GM23248 (cell line): Measurements from ENCODE around the gene C19orf25. TPM values are rescaled to one million over a fixed set of nuclear protein-coding genes. Genes with fewer than 3 reads are reported as not detected.

Source experiments
- DNase-seq: peaks from one replicate; pipeline ENCODE4 v3.0.0-alpha.2; 2015
- H2AFZ ChIP-seq: fragments of 200-600 bp; sonication (generic); 2 replicates; pipeline ENCODE4 v1.6.1; 2016; ENCODE audit warnings: antibody characterized with exemption
- H3F3A ChIP-seq: fragments of 200-600 bp; sonication (generic); 2 replicates; pipeline ENCODE4 v1.6.1; 2016; ENCODE audit warnings: mild to moderate bottlenecking, antibody characterized with exemption, mixed run types; ENCODE audit not compliant: insufficient read depth
- H3K27ac ChIP-seq: fragments of 200-600 bp; sonication (generic); 2 replicates; pipeline ENCODE4 v1.5.1; 2016; ENCODE audit warnings: mild to moderate bottlenecking
- H3K27me3 ChIP-seq: fragments of 200-600 bp; sonication (generic); replicated peaks from 2 replicates; pipeline ENCODE4 v1.6.1; 2016; ENCODE audit warnings: mild to moderate bottlenecking; ENCODE audit not compliant: insufficient read depth
- H3K36me3 ChIP-seq: fragments of 200-600 bp; sonication (generic); 2 replicates; pipeline ENCODE4 v1.6.1; 2016; ENCODE audit warnings: low read depth, mild to moderate bottlenecking
- H3K4me1 ChIP-seq: fragments of 200-600 bp; sonication (generic); 2 replicates; pipeline ENCODE4 v1.6.1; 2016; ENCODE audit warnings: mild to moderate bottlenecking; ENCODE audit not compliant: insufficient read depth
- H3K4me2 ChIP-seq: fragments of 200-600 bp; sonication (generic); one replicate; pipeline ENCODE4 v1.6.1; 2016; ENCODE audit warnings: mild to moderate bottlenecking; ENCODE audit not compliant: unreplicated experiment
- H3K4me3 ChIP-seq: fragments of 200-600 bp; sonication (generic); 2 replicates; pipeline ENCODE4 v1.5.1; 2016; ENCODE audit warnings: mild to moderate bottlenecking
- H3K79me2 ChIP-seq: fragments of 200-600 bp; sonication (generic); 2 replicates; pipeline ENCODE4 v1.6.1; 2016; ENCODE audit warnings: mild to moderate bottlenecking; ENCODE audit not compliant: insufficient read depth
- H3K9ac ChIP-seq: fragments of 200-600 bp; sonication (generic); 2 replicates; pipeline ENCODE4 v1.6.1; 2016; ENCODE audit warnings: mild to moderate bottlenecking
- H3K9me2 ChIP-seq: fragments of 200-600 bp; sonication (generic); 2 replicates; pipeline ENCODE4 v1.6.1; 2016; ENCODE audit warnings: mixed run types, mild to moderate bottlenecking, moderate library complexity; ENCODE audit not compliant: insufficient read depth
- H3K9me3 ChIP-seq: fragments of 200-600 bp; sonication (generic); one replicate; pipeline ENCODE4 v1.6.1; 2017; ENCODE audit warnings: low read depth
- H4K20me1 ChIP-seq: fragments of 200-600 bp; sonication (generic); 2 replicates; pipeline ENCODE4 v1.6.0; 2016; ENCODE audit not compliant: insufficient read depth
- EZH2 ChIP-seq: fragments of 200-600 bp; sonication (generic); IDR thresholded peaks from 2 replicates; pipeline ENCODE4 v1.6.1; 2018; ENCODE audit warnings: antibody characterized with exemption, mild to moderate bottlenecking; ENCODE audit not compliant: insufficient read depth, poor library complexity, severe bottlenecking
- EZH2phosphoT487 ChIP-seq: fragments of 200-600 bp; sonication (generic); IDR thresholded peaks from 2 replicates; pipeline ENCODE4 v1.6.1; 2018; ENCODE audit warnings: antibody characterized with exemption, moderate library complexity, mild to moderate bottlenecking, low read depth; ENCODE audit not compliant: insufficient read depth
- WGBS, 2 experiments: methylation state at CpG; one replicate each; pipeline ENCODE4 v1.1.6; 2015 to 2017; ENCODE audit warnings: low lambda C conversion rate in 2 of 2, low coverage in 1 of 2; ENCODE audit errors: missing lambda C conversion rate in 2 of 2; 5-methylcytosine and 5-hydroxymethylcytosine counted together
- in situ Hi-C: fragments of 300-500 bp; cut with MboI; formaldehyde crosslinking; loops from 2 replicates; pipeline ENCODE4 v1.15.0; 2020
- polyA plus RNA-seq: library from polyadenylated mRNA; unstranded; fragments of >200 nt; fragmentation: Nextera tagmentation; extraction: Ambion mirVana; gene quantifications from 2 replicates; pipeline ENCODE4 v1.2.1, GENCODE V29; 2016
- total RNA-seq: library from RNA; depleted of rRNA; stranded (reverse); fragments of >200 nt; shearing (Covaris generic); gene quantifications from 2 replicates; pipeline ENCODE4 v1.2.3, GENCODE V29; 2014

Gene C19orf25
- total and polyA plus RNA-seq, 2 experiments from 2014 or later = 34.7 to 35.9 TPM

DNA sequence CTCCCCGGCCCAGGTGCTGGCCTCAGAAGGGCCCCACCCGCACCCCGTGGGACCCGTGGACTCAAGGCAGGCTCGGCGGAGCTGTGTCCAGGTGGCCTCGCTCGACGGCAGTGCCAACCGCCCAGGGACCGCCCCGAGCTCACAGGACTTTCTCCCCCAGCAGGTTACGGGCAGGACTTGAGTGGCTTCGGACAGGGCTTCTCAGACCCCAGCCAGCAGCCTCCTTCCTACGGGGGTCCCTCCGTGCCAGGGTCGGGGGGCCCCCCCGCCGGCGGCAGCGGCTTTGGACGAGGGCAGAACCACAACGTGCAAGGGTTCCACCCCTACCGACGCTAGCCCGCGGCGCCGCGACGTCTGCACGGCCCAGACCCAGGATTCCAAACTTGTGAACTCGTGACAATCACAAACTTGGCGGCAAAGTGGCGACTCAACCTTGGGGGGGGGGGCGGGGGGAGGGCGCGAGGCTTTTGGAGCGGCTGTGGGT, 44.4 kb downstream of the C19orf25 start:
- peaks cover 39% of the 10 kb centered on the region for H3K79me2 ChIP-seq
- H3F3A ChIP-seq = peaks cover 19% of the 10 kb centered on the region
- peaks cover 10% of the 10 kb centered on the region for H3K36me3 ChIP-seq
- no peak overlapping the region for H3K27ac ChIP-seq
- 0 out of 2 replicates have a peak, but pooled peaks cover 2% of the 10 kb centered on the region for H3K4me1 ChIP-seq
- H2AFZ ChIP-seq = no peak overlapping the region
- H3K9me3 ChIP-seq = no peaks in the 10 kb centered on the region
- H3K4me3 ChIP-seq = no peak overlapping the region
- no peaks in the 10 kb centered on the region; the same call in 1 of the 2 replicates for H4K20me1 ChIP-seq
- no peaks in the 10 kb centered on the region for H3K27me3 ChIP-seq
- in situ Hi-C loops = no loop called here
- H3K9ac ChIP-seq = no peak overlapping the region
- 92% methylated on average over 26 to 38 of the region's 39 CpGs for WGBS, 2 experiments
- TF ChIP-seq EZH2 (no peak), EZH2phosphoT487 (no peak)
- H3K4me2 ChIP-seq = no peak overlapping the region
- H3K9me2 ChIP-seq = no peaks in the 10 kb centered on the region
- no peak for DNase-seq

DNA sequence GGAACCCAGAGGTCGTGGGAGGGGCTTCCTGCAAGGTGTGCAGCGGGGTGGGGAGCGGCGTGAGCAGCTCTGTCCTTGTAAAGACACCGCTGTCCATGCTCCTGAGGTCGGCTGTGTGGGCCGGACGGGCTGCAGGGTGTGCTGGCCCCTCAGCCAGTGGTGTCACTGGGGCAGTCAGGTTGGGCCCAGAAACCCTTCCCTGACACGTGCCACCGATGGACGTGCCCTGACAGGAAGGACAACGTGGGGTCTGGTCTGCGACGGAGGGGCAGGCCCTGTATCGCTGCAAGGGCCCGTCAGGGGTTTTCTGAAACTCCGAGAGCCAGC, 45.0 kb downstream of the C19orf25 start:
- H3K9ac ChIP-seq = no peak overlapping the region
- 92 to 93% methylated on average over 17 of the region's 17 CpGs for WGBS, 2 experiments

DNA sequence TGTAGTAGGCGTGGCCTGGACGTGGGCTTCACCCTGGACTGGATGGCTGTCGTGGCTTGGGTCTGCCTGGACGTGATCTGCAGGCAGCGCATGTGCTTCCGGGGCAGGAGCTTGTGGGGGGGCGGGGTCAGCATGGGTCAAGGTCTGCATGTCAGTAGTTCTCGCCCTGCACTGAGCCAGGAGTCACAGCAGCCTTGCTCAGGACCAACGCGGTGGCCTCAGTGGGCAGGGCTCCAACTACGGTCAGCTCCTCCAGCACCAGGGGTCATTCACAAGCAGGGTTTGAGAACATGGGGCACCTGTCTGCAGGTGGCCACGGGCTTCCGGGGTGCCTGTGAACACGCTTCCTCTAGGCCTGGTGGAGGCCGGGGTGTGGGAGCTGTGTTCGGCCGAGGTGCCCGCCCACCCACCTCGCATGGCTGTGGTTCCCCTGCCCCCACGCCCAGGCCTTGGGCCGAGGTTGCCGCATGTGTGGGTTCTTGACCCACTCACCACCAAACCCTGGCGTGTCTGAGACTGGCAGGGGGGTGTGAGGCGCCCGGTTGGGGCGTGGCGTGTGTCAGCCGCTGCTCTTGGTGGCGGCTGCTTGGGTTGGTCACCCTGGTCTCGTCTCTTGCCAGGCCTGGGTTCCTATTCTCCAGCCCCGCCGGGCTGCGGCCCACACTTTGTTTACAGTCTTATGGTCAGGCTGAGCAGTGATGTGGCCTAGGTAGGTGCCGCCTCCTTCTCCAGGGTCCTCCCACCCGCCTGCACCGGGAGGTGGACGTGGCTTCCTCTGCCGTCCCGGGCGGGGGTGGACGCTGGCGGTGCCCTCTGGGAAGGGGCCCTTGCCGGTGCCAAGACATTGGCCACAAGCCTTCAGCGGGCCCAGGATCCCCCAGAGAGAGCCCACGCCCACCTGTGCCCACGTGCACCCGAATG, 45.6 kb downstream of the C19orf25 start:
- TF ChIP-seq EZH2phosphoT487 = no peak
- no peak for TF ChIP-seq EZH2
- no peak for DNase-seq
- Histone ChIP-seq H3K9ac (no peak overlapping the region), H3K4me1 (no peaks in the 10 kb centered on the region), H3K36me3 (peaks cover 11% of the 10 kb centered on the region), H3K79me2 (peaks cover 39% of the 10 kb centered on the region), H3K4me2 (no peak overlapping the region), H3K9me3 (no peaks in the 10 kb centered on the region), H2AFZ (no peak overlapping the region), H3K9me2 (no peaks in the 10 kb centered on the region), H3K27me3 (no peaks in the 10 kb centered on the region), H3F3A (peaks cover 19% of the 10 kb centered on the region), H3K4me3 (no peak overlapping the region), H4K20me1 (no peaks in the 10 kb centered on the region), H3K27ac (no peak overlapping the region)
- in situ Hi-C loops = no loop called here
- 91 to 92% methylated on average over 34 to 47 of the region's 47 CpGs for WGBS, 2 experiments

More for the DNA sequence above, 45.0 kb downstream of the C19orf25 start:
- Histone ChIP-seq H2AFZ (no peak overlapping the region), H3K27ac (no peak overlapping the region), H4K20me1 (no peaks in the 10 kb centered on the region), H3F3A (peaks cover 19% of the 10 kb centered on the region), H3K4me3 (no peak overlapping the region), H3K4me1 (no peaks in the 10 kb centered on the region), H3K27me3 (no peaks in the 10 kb centered on the region), H3K9me3 (no peaks in the 10 kb centered on the region), H3K9me2 (no peaks in the 10 kb centered on the region), H3K36me3 (peaks cover 10% of the 10 kb centered on the region), H3K4me2 (no peak overlapping the region), H3K79me2 (peaks cover 39% of the 10 kb centered on the region)
- in situ Hi-C loops = no loop called here
- no peak for DNase-seq
- TF ChIP-seq EZH2phosphoT487 (no peak), EZH2 (no peak)

DNA sequence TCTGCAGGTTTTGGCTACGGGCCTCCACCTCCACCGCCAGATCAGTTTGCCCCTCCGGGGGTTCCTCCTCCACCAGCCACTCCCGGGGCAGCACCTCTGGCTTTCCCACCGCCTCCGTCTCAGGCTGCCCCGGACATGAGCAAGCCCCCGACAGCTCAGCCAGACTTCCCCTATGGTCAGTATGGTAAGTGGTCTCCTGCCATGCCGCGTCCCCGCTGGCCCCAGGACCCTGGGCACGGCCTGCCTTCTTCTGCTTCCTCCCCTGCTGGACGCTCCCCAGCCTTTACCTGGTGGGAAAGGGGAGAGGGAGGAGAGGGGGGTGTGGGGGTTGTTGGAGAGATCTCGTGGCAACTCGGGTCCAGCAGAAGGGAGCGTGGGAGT, 46.5 kb downstream of the C19orf25 start:
- 97 to 98% methylated on average over 7 to 16 of the region's 16 CpGs for WGBS, 2 experiments
- in situ Hi-C loops = no loop called here
- H2AFZ ChIP-seq = no peak overlapping the region
- no peaks in the 10 kb centered on the region for H3K4me1 ChIP-seq
- H3K27me3 ChIP-seq = no peaks in the 10 kb centered on the region
- no peaks in the 10 kb centered on the region for H4K20me1 ChIP-seq
- TF ChIP-seq EZH2phosphoT487 = no peak
- TF ChIP-seq EZH2 = no peak
- DNase-seq = no peak
- peaks cover 46% of the 10 kb centered on the region for H3K79me2 ChIP-seq
- no peaks in the 10 kb centered on the region for H3K9me3 ChIP-seq
- no peak overlapping the region for H3K27ac ChIP-seq
- no peak overlapping the region for H3K4me3 ChIP-seq
- H3F3A ChIP-seq = peaks cover 14% of the 10 kb centered on the region
- H3K9me2 ChIP-seq = no peaks in the 10 kb centered on the region
- peaks cover 15% of the 10 kb centered on the region for H3K36me3 ChIP-seq
- no peak overlapping the region for H3K9ac ChIP-seq
- no peak overlapping the region for H3K4me2 ChIP-seq
